Stomach smooth muscle (tissue), 2 donors: ENCODE results near the gene MKRN2.
"Not testable (repeated sequence)": the region's sequence is repeated elsewhere in the genome, so short reads cannot be mapped to it uniquely, and the experiment has no call there.

Source experiments
- H3K27ac ChIP-seq: one replicate; pipeline ENCODE4 v1.7.0; 2013; ENCODE audit warnings: mild to moderate bottlenecking, low read length, inconsistent platforms
- H3K27me3 ChIP-seq, 2 donors: one replicate each; pipeline ENCODE4 v1.7.0; 2013; ENCODE audit warnings: low read length in 2 of 2; ENCODE audit not compliant: insufficient read depth in 2 of 2, control insufficient read depth in 1 of 2
- H3K36me3 ChIP-seq, 2 donors: one replicate each; pipeline ENCODE4 v1.7.0; 2013; ENCODE audit warnings: low read length in 2 of 2; ENCODE audit not compliant: control insufficient read depth in 2 of 2, insufficient read depth in 2 of 2
- H3K4me1 ChIP-seq: one replicate; pipeline ENCODE4 v1.7.0; 2013; ENCODE audit warnings: low read length; ENCODE audit not compliant: control insufficient read depth, insufficient read depth
- H3K4me3 ChIP-seq, 2 donors: one replicate each; pipeline ENCODE4 v1.7.0; 2013; ENCODE audit warnings: low read length in 2 of 2
- H3K9ac ChIP-seq, 2 donors: one replicate each; pipeline ENCODE4 v1.7.0; 2013; ENCODE audit warnings: low read length in 2 of 2, mild to moderate bottlenecking in 1 of 2
- H3K9me3 ChIP-seq, 2 donors: one replicate each; pipeline ENCODE4 v1.7.0; 2013; ENCODE audit warnings: low read length in 2 of 2; ENCODE audit not compliant: control insufficient read depth in 2 of 2
- donor health status: healthy.
- donor health status: Pancreatic carcinoma.

MKRN2 gene

DNA sequence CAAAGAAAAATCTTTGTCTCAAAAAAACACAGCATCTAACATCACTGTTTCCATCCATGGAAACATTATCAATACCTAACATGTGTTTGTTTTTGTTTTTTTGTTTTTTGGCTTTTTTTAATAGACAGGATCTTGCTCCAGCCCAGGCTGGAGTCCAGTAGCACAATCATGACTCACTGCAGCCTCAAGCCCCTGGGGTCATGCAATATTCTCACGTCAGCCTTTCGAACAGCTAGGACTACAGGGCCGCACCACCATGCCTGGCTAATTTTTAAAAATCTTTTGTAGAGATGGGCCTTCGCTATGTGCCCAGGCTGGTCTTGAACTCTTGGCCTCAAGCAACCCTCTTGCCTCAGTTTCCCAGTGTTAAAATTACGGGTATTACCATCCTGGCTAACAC is 54.2 kb downstream of the MKRN2 start:
- H3K27ac ChIP-seq: no peak overlapping the region
- H3K36me3 ChIP-seq: peaks cover 26 to 32% of the 10 kb centered on the region in 2 donors
- no peak overlapping the region for H3K4me3 ChIP-seq
- H3K9ac ChIP-seq: no peak overlapping the region
- no peaks in the 10 kb centered on the region for H3K27me3 ChIP-seq
- no peaks in the 10 kb centered on the region for H3K9me3 ChIP-seq
- H3K4me1 ChIP-seq: no peaks in the 10 kb centered on the region

DNA sequence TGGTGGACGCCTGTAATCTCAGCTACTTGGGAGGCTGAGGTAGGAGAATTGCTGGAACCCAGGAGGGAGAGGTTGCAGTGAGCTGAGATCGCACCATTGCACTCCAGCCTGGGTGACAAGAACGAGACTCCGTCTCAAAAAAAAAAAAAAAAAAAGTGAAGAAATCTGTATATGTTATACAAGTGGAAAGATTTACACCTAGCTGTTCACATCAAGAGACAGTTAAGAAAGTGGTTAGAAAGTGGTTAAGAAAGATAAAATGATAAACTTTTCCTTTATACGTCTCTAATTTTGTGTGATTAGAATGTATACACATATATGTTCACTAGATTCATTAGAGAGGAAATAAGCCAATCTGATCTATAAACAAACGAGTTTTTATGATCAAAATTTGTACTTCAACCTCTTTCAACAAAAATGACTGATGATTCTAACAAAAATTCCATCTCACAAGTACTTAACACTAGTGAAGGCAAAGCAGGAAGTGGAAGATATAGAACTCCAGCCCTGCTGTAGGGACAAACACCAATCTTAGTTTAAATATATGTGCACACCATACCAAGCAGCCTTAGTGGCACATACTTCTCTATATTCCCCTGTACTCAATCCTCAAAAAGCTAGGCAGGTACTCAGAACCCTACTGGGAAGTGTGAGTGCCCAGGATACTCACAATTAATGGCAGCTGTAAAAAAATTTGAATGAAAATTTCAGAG is 55.8 kb downstream of the MKRN2 start:
- H3K27me3 ChIP-seq: no peaks in the 10 kb centered on the region
- H3K4me3 ChIP-seq: no peak overlapping the region
- no peak overlapping the region for H3K27ac ChIP-seq
- peaks cover 18 to 35% of the 10 kb centered on the region in 2 donors for H3K36me3 ChIP-seq
- no peaks in the 10 kb centered on the region for H3K4me1 ChIP-seq
- no peaks in the 10 kb centered on the region for H3K9me3 ChIP-seq
- no peak overlapping the region for H3K9ac ChIP-seq

DNA sequence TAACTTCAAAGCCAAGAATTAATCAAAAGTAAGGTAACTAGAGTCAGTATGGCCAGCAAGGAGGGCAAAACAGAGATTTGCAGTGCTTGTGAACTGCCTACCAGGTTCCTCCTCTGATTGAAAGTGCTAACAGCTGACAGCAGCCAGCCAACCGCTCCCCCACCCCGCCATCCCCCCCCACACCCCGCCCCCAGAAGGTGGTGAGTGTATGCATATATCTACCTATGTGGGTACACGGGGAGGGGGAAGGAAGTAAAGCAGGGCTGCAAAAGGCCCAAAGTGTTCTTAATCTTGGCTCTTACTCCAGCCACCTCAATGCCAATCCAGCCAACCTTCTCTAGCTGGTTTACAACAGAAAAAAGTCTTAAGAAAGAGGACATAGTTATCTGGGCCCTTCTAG is 56.4 kb downstream of the MKRN2 start:
- Histone ChIP-seq H3K36me3 (peaks cover 19 to 35% of the 10 kb centered on the region in 2 donors), H3K4me1 (no peaks in the 10 kb centered on the region), H3K9me3 (no peaks in the 10 kb centered on the region), H3K27ac (no peak overlapping the region), H3K4me3 (no peak overlapping the region), H3K27me3 (no peaks in the 10 kb centered on the region), H3K9ac (no peak overlapping the region)

DNA sequence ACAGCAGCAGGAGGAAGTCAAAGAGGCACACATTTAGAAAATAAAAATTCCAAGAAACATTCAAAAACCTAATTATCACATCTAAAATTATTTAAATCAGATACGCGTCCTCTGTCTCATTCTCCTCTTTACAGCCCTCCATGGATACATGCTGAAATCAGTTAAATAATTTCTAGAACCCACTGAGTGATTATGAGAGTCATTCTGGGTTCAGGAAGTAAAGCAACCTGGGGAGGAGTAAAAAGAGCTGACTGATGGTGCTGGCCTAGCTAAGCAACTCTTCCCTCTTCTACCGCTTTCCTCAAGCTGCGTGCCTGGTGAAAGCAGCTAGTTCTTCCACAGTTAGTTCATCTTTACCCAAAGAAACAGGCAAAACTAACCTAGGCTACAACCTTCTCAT is 58.4 kb downstream of the MKRN2 start:
- H3K4me3 ChIP-seq: no peak overlapping the region
- H3K27ac ChIP-seq: no peak overlapping the region
- H3K36me3 ChIP-seq: peaks cover 16 to 25% of the 10 kb centered on the region in 2 donors
- no peaks in the 10 kb centered on the region for H3K27me3 ChIP-seq
- no peak overlapping the region for H3K9ac ChIP-seq
- no peaks in the 10 kb centered on the region for H3K9me3 ChIP-seq
- no peaks in the 10 kb centered on the region for H3K4me1 ChIP-seq

DNA sequence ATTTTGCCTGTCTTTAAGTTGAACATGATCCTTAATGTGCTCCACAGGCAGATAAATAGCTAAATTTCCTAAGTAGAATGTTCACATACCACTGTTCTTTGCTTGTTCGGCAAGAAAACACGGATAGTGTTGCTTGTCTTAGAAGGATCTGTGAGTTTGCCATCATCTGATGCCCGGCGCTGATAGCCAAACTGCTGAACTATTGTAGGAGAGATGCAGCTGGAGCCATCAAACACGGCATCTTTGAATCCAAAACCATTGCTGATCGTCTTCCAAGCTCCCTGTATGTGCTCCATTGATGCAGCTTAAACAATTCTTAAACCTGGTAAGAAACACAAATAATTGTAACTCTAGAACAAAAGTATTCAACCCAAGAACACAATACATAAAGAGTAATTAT is 61.5 kb downstream of the MKRN2 start:
- no peaks in the 10 kb centered on the region for H3K9me3 ChIP-seq
- no peak overlapping the region for H3K27ac ChIP-seq
- H3K4me3 ChIP-seq: no peak overlapping the region
- H3K9ac ChIP-seq: no peak overlapping the region
- H3K27me3 ChIP-seq: no peaks in the 10 kb centered on the region
- H3K4me1 ChIP-seq: peaks cover 3% of the 10 kb centered on the region
- peaks cover 14 to 17% of the 10 kb centered on the region in 2 donors for H3K36me3 ChIP-seq

DNA sequence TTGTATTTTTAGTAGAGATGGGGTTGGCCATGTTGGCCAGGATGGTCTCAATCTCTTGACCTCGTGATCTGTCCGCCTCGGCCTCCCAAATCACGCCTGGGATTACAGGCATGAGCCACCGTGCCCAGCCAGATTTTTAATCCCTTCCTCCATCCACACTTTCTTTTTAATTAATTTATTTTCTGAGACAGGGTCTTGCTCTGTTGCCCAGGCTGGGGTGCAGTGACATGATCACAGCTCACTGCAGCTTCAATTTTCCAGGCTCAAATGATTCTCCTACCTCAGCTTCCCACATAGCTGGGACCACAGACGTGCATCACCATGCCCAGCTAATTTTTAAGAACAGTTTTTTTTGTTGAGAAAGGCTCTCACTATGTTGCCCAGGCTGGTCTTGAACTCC is 63.4 kb downstream of the MKRN2 start:
- no peak overlapping the region for H3K4me3 ChIP-seq
- H3K27ac ChIP-seq: no peak overlapping the region
- H3K36me3 ChIP-seq: peaks cover 6 to 9% of the 10 kb centered on the region in 2 donors
- no peak overlapping the region for H3K9ac ChIP-seq
- no peaks in the 10 kb centered on the region for H3K9me3 ChIP-seq
- H3K4me1 ChIP-seq: peaks cover 3% of the 10 kb centered on the region
- H3K27me3 ChIP-seq: no peaks in the 10 kb centered on the region

DNA sequence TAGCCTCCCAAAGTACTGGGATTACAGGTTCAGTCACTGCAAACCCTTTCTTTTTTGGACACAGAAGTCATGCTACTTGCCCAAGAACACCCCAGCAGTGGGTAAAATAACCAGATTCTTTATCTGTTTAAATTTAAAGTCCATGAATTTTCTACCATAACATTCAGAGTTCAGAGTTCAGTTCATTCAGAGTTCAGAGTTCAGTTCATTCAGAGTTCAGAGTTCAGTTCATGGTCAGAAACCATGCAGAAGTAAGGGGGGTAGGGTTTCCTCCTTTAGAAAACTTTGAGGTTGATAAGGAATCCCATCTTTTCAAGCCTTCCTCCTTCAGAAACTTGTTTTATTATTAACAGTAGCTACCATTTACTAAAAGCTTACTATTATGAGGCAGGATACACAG is 63.8 kb downstream of the MKRN2 start:
- no peak overlapping the region for H3K27ac ChIP-seq
- H3K27me3 ChIP-seq: no peaks in the 10 kb centered on the region
- no peak overlapping the region for H3K4me3 ChIP-seq
- H3K9me3 ChIP-seq: no peaks in the 10 kb centered on the region
- peaks cover 3% of the 10 kb centered on the region for H3K4me1 ChIP-seq
- no peak overlapping the region for H3K9ac ChIP-seq
- H3K36me3 ChIP-seq: peaks cover 4 to 6% of the 10 kb centered on the region in 2 donors

DNA sequence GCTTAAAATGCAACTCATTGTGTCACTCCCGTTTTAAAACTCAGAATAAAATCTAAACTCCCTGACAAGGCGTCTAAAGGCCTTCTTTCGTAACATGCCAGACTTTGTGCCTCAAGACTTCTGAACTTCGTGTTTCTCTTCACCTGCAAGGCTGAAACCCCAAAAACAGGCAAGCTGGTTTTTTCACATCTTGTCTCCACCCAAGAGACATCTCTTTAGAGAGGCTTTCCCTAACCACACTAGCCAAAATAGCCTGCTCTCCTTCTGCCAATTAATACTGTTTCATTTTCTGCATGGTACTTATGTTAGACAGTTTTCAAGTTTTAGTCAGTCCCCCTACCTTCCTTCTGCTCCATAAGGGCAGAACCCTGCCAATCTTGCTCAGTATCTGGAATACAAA is 65.4 kb downstream of the MKRN2 start:
- H3K27ac ChIP-seq: no peak overlapping the region
- no peaks in the 10 kb centered on the region for H3K9me3 ChIP-seq
- peaks cover 2 to 4% of the 10 kb centered on the region in 2 donors for H3K36me3 ChIP-seq
- H3K27me3 ChIP-seq: no peaks in the 10 kb centered on the region
- H3K4me3 ChIP-seq: no peak overlapping the region
- no peak overlapping the region for H3K9ac ChIP-seq
- peaks cover 3% of the 10 kb centered on the region for H3K4me1 ChIP-seq

DNA sequence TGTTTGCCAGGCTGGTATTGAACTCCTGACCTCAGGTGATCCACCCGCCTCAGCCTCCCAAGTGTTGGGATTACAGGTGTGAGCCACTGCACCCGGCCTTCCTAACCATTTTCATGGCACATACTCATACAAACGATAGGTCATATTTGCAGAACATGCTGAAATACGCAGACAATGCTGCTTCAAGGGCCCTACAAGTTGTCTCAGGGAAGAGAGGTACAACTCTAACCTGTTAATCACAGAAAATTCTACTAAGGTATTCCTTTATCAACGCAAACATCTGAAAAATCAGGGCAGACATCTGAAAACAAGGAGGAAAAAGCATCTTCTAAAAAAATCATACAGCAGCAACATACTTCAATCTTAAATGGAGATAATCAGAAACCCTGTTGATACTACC is 67.2 kb downstream of the MKRN2 start:
- H3K9ac ChIP-seq: no peak overlapping the region
- H3K36me3 ChIP-seq: no peaks in the 10 kb centered on the region
- H3K4me1 ChIP-seq: peaks cover 3% of the 10 kb centered on the region
- no peaks in the 10 kb centered on the region for H3K9me3 ChIP-seq
- no peak overlapping the region for H3K4me3 ChIP-seq
- no peaks in the 10 kb centered on the region for H3K27me3 ChIP-seq
- no peak overlapping the region for H3K27ac ChIP-seq

DNA sequence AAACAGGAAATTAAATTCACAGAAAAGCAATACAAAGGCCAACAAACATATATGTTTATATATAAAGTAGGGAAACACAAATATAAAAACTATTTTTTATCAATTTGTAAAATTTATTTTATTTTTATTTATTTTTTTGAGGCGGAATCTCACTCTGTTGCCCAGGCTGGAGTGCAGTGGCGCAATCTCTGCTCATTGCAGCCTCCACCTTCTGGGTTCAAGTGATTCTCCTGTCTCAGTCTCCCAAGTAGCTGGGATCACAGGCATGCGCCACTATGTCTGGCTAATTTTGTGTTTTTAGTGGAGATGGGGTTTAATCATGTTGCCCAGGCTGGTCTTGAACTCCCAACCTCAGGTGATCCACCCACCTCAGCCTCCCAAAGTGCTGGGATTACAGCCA is 68.1 kb downstream of the MKRN2 start:
- H3K9me3 ChIP-seq, H3K27me3 ChIP-seq, H3K4me1 ChIP-seq, H3K4me3 ChIP-seq, H3K27ac ChIP-seq, H3K9ac ChIP-seq, H3K36me3 ChIP-seq: not testable (repeated sequence)

DNA sequence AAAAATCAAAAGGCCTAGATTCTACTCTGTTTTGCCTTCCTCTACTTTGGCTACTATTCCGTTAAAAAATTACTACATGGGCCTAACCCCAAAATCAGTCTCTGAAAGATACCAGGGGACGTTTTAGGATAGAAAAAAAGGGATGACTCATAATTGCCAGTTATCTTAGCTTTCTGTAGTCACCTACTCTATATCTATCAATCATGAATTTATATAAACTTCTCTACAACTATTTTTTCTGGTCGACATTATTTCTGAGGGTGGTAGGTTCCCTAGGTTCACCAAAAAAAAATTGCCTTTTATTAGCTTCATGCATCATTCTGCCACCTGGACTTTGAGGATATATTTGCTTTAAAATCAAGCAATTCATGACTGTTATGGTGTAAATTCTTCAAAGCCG is 70.5 kb downstream of the MKRN2 start:
- no peak overlapping the region for H3K9ac ChIP-seq
- no peaks in the 10 kb centered on the region for H3K36me3 ChIP-seq
- H3K27ac ChIP-seq: no peak overlapping the region
- H3K27me3 ChIP-seq: no peaks in the 10 kb centered on the region
- no peaks in the 10 kb centered on the region for H3K9me3 ChIP-seq
- H3K4me3 ChIP-seq: no peak overlapping the region
- H3K4me1 ChIP-seq: no peaks in the 10 kb centered on the region
